Prostate gland (tissue), 2 donors: ENCODE measurements around the gene USP15.

ENCODE experiments used
- CTCF ChIP-seq, 4 experiments: fragments of 200-600 bp in 2 of 4; fragments of 450-650 bp in 2 of 4; sonication (generic) in 2 of 4; IDR thresholded peaks; 1 replicate in 3 of 4; 2 replicates in 1 of 4; pipeline ENCODE4 v1.5.1; 2016 to 2019; ENCODE audit warnings: antibody characterized with exemption in 4 of 4, mild to moderate bottlenecking in 2 of 4, moderate library complexity in 2 of 4
- POLR2AphosphoS5 ChIP-seq: sonication (generic); formaldehyde crosslinking; IDR thresholded peaks from one replicate; pipeline ENCODE4 v1.6.1; 2017; ENCODE audit warnings: antibody characterized with exemption

- no peak for TF ChIP-seq CTCF (IDR thresholded peaks at IDR 0.05)
- no peak for TF ChIP-seq POLR2AphosphoS5
Measured at GRCh38 chr12:62371661-62372060, 111.5 kb downstream of the USP15 start.
